ENCODE results near the gene SPEN.
"Not testable (repeated sequence)": the region's sequence is repeated elsewhere in the genome, so short reads cannot be mapped to it uniquely, and the experiment has no call there.

Gene SPEN

GRCh38 chr1:15858672-15859372 lies 11.3 kb downstream of the SPEN start:
- DNase-seq: no peak

GRCh38 chr1:15863156-15863901 lies 15.8 kb downstream of the SPEN start:
- DNase-seq: no peak

- peak; percentile 6 to 10 for DNase-seq
Measured at GRCh38 chr1:15866721-15867201, 19.3 kb downstream of the SPEN start.

GRCh38 chr1:15867288-15867687 lies 19.8 kb downstream of the SPEN start:
- DNase-seq: no peak

- DNase-seq: no peak
Measured at GRCh38 chr1:15869413-15869812, 21.9 kb downstream of the SPEN start.

- no peak for DNase-seq
Measured at GRCh38 chr1:15870421-15870820, 22.9 kb downstream of the SPEN start.

- DNase-seq: no peak
Measured at GRCh38 chr1:15874471-15874870, 27.0 kb downstream of the SPEN start.

GRCh38 chr1:15876357-15877055 lies 29.0 kb downstream of the SPEN start:
- no peak for DNase-seq

- DNase-seq: no peak
Measured at GRCh38 chr1:15881961-15882360, 34.5 kb downstream of the SPEN start.

- DNase-seq: no peak
Measured at GRCh38 chr1:15882665-15883064, 35.2 kb downstream of the SPEN start.

- DNase-seq: no peak
Measured at GRCh38 chr1:15883326-15883725, 35.8 kb downstream of the SPEN start.

- DNase-seq: no peak
Measured at GRCh38 chr1:15884477-15884876, 37.0 kb downstream of the SPEN start.

GRCh38 chr1:15885269-15885668 lies 37.8 kb downstream of the SPEN start:
- DNase-seq: no peak

GRCh38 chr1:15885701-15886610 lies 38.4 kb downstream of the SPEN start:
- peak; percentile 37 to 58 for DNase-seq

- DNase-seq: no peak
Measured at GRCh38 chr1:15886611-15887167, 39.2 kb downstream of the SPEN start.

- not testable (repeated sequence) for DNase-seq
Measured at GRCh38 chr1:15892857-15893599, 45.5 kb downstream of the SPEN start.

GRCh38 chr1:15895233-15895632 lies 47.7 kb downstream of the SPEN start:
- DNase-seq: no peak

- DNase-seq: not testable (repeated sequence)
Measured at GRCh38 chr1:15896841-15897610, 49.5 kb downstream of the SPEN start.

- DNase-seq: no peak
Measured at GRCh38 chr1:15899266-15899665, 51.8 kb downstream of the SPEN start.

- DNase-seq: no peak
Measured at GRCh38 chr1:15900662-15901279, 53.3 kb downstream of the SPEN start.

Measured in AML-193 (cell line).